HL-60 (cell line): Measurements from ENCODE around the gene COPE.

Experiments used
- DNase-seq, 2 experiments: peaks; one replicate each; pipeline ENCODE4 v3.0.0-alpha.2; 2010 to 2020; ENCODE audit warnings: low read depth in 1 of 2, low spot score in 1 of 2
- H3K27ac ChIP-seq: fragments of 250-450 bp; sonication (Bioruptor Pico); replicated peaks from 2 replicates; pipeline ENCODE4 v1.5.1; 2020; ENCODE audit warnings: mild to moderate bottlenecking, moderate library complexity
- H3K27me3 ChIP-seq: fragments of 250-450 bp; sonication (Bioruptor Pico); 2 replicates; pipeline ENCODE4 v1.5.1; 2021; ENCODE audit warnings: mild to moderate bottlenecking, moderate library complexity; ENCODE audit not compliant: insufficient read depth, poor library complexity, severe bottlenecking
- H3K4me3 ChIP-seq: replicated peaks from 2 replicates; pipeline ENCODE4 v1.5.1; 2011; ENCODE audit warnings: mild to moderate bottlenecking, control low read depth, low read length; ENCODE audit not compliant: insufficient read depth
- CTCF ChIP-seq: IDR thresholded peaks from one replicate; pipeline ENCODE4 v1.5.1; 2011; ENCODE audit warnings: low read length, control low read depth, inconsistent platforms; ENCODE audit not compliant: insufficient read depth
- GABPA ChIP-seq: IDR thresholded peaks from 2 replicates; pipeline ENCODE4 v1.6.1; 2012; ENCODE audit warnings: low read depth
- POLR2AphosphoS5 ChIP-seq: IDR thresholded peaks from 2 replicates; pipeline ENCODE4 v1.6.1; 2012; ENCODE audit warnings: low read depth
- REST ChIP-seq: IDR thresholded peaks from 2 replicates; pipeline ENCODE4 v1.6.1; 2012; ENCODE audit warnings: low read depth; ENCODE audit not compliant: insufficient replicate concordance
- SPI1 ChIP-seq: IDR thresholded peaks from 2 replicates; pipeline ENCODE4 v1.6.1; 2012; ENCODE audit warnings: low read depth, mild to moderate bottlenecking, borderline replicate concordance

COPE gene

GRCh38 chr19:18946335-18946734 lies 27.1 kb upstream of the COPE start:
- Histone ChIP-seq H3K27me3 (no peaks in the 10 kb centered on the region), H3K4me3 (no peak overlapping the region), H3K27ac (no peak overlapping the region)
- no peak for DNase-seq
- TF ChIP-seq GABPA (no peak), REST (no peak), CTCF (no peak), SPI1 (no peak), POLR2AphosphoS5 (no peak)

- no peak overlapping the region for H3K27ac ChIP-seq
- H3K27me3 ChIP-seq: peaks cover 1% of the 10 kb centered on the region
- no peak overlapping the region for H3K4me3 ChIP-seq
- TF ChIP-seq POLR2AphosphoS5 (no peak), SPI1 (no peak), CTCF (no peak), REST (no peak), GABPA (no peak)
- no peak for DNase-seq
Measured at GRCh38 chr19:18945297-18945696, 26.1 kb upstream of the COPE start.

GRCh38 chr19:18943465-18943864 lies 24.3 kb upstream of the COPE start:
- Histone ChIP-seq H3K4me3 (no peak overlapping the region), H3K27me3 (peaks cover 3% of the 10 kb centered on the region), H3K27ac (no peak overlapping the region)
- TF ChIP-seq GABPA (no peak), POLR2AphosphoS5 (no peak), SPI1 (no peak), CTCF (no peak), REST (no peak)
- DNase-seq: no peak
